ENCODE data around the gene SP7. TPM values are rescaled to one million over a fixed set of nuclear protein-coding genes. Genes with fewer than 3 reads are reported as not detected.

The SP7 gene
- total RNA-seq, result not detected
- long read RNA-seq, result 0 reads

- Histone ChIP-seq H3K27ac (replicated peaks) (no peak within 1 kb of the TSS), H3K4me1 (no peaks in the 10 kb centered on the region), H3K4me3 (no peak within 1 kb of the TSS), H3K27me3 (ENCODE audit: low read depth) (peaks cover 69% of the 10 kb centered on the region), H3K36me3 (no peaks in the 10 kb centered on the region), H3K9me3 (replicated peaks) (no peaks in the 10 kb centered on the region)
- no peak for DNase-seq
- intact Hi-C loops (cut with micrococcal nuclease), result no loop called here
- TF ChIP-seq CTCF (IDR thresholded peaks at IDR 0.05; ENCODE audit: borderline replicate concordance), result no peak
Measured at GRCh38 chr12:53336181-53336681, at the start of gene SP7. Gene SP7 (minus strand): TSS chr12:53336354. CDS start chr12:53335646, 708 bp downstream.

DNA sequence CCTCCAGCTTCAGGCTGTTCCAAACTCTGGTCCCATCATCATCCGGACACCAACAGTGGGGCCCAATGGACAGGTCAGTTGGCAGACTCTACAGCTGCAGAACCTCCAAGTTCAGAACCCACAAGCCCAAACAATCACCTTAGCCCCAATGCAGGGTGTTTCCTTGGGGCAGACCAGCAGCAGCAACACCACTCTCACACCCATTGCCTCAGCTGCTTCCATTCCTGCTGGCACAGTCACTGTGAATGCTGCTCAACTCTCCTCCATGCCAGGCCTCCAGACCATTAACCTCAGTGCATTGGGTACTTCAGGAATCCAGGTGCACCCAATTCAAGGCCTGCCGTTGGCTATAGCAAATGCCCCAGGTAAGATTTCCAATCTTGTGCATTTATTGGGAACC lies 47.1 kb upstream of the SP7 start:
- Histone ChIP-seq H3K36me3 (peaks cover 55% of the 10 kb centered on the region), H3K27me3 (ENCODE audit: low read depth) (no peaks in the 10 kb centered on the region), H3K27ac (replicated peaks) (no peak overlapping the region), H3K4me1 (peaks cover 82% of the 10 kb centered on the region), H3K9me3 (replicated peaks) (no peaks in the 10 kb centered on the region), H3K4me3 (peak overlapping the region; percentile 73)
- no peak for TF ChIP-seq CTCF (IDR thresholded peaks at IDR 0.05; ENCODE audit: borderline replicate concordance)
- intact Hi-C loops (cut with micrococcal nuclease), result no loop called here
- DNase-seq, result no peak

GRCh38 chr12:53381731-53382630 lies 45.8 kb upstream of the SP7 start:
- TF ChIP-seq CTCF (IDR thresholded peaks at IDR 0.05; ENCODE audit: borderline replicate concordance), result peak; percentile 44
- H3K36me3 ChIP-seq, result peaks cover 51% of the 10 kb centered on the region
- peak overlapping the region; percentile 99 for H3K27ac ChIP-seq (replicated peaks)
- peak; percentile 34 for DNase-seq
- intact Hi-C loops (cut with micrococcal nuclease), result no loop called here
- no peaks in the 10 kb centered on the region for H3K9me3 ChIP-seq (replicated peaks)
- H3K4me3 ChIP-seq, result peak overlapping the region; percentile 73
- H3K4me1 ChIP-seq, result peaks cover 69% of the 10 kb centered on the region
- no peaks in the 10 kb centered on the region for H3K27me3 ChIP-seq (ENCODE audit: low read depth)

DNA sequence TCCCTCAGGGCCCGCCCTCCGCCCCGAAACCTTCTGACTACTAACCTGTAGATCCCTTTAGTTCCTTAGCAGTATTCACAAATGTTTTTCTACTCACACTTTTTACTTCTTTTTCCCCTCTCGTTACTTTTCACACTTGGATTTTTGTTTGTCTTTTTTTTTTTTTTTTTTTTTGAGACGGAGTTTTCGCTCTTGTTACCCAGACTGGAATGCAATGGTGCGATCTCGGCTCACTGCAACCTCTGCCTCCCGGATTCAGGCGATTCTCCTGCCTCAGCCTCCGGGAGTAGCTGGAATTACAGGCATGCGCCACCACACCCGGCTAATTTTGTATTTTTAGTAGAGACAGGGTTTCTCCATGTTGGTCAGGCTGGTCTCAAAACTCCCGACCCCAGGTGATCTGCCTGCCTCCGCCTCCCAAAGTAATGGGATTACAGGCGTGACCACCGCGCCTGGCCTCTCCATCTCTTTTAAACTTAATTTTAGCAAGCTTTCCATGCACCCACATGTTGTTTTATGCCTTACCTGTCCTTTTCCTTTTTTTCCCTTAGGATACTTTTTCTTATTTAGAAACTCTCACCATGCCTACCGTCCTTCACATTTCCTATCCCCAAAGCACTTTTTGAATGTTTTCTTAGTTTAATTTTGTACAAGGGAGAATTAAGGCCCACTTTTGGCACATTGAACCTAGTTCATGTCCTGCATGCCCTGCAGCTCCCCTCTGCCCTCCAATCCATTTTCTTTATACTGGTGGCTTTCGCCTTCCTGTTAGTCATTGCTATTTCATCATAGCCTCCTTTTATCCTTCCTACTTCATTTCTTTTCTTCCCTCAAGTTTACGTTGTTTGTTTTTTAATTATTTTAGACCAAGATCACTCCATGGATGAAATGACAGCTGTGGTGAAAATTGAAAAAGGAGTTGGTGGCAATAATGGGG lies 44.9 kb upstream of the SP7 start:
- Histone ChIP-seq H3K27me3 (ENCODE audit: low read depth) (no peaks in the 10 kb centered on the region), H3K27ac (replicated peaks) (peak overlapping the region; percentile 99), H3K9me3 (replicated peaks) (no peaks in the 10 kb centered on the region), H3K4me3 (peak overlapping the region; percentile 73), H3K36me3 (peaks cover 42% of the 10 kb centered on the region), H3K4me1 (peaks cover 60% of the 10 kb centered on the region)
- TF ChIP-seq CTCF (IDR thresholded peaks at IDR 0.05; ENCODE audit: borderline replicate concordance), result no peak
- no peak for DNase-seq
- intact Hi-C loops (cut with micrococcal nuclease), result no loop called here

GRCh38 chr12:53380104-53380793 lies 44.1 kb upstream of the SP7 start, which contains the start of gene SP1:
Gene SP1 (plus strand): TSS chr12:53380176. CDS start chr12:53380292, 116 bp downstream.
- intact Hi-C loops (cut with micrococcal nuclease), result no loop called here
- Histone ChIP-seq H3K27ac (replicated peaks) (peak within 1 kb of the TSS; percentile 99), H3K4me1 (peaks cover 52% of the 10 kb centered on the region), H3K27me3 (ENCODE audit: low read depth) (no peaks in the 10 kb centered on the region), H3K36me3 (peaks cover 40% of the 10 kb centered on the region), H3K4me3 (peak within 1 kb of the TSS; percentile 73), H3K9me3 (replicated peaks) (no peaks in the 10 kb centered on the region)
- peak; percentile 93 for DNase-seq
- no peak for TF ChIP-seq CTCF (IDR thresholded peaks at IDR 0.05; ENCODE audit: borderline replicate concordance)

Measured in left ventricle myocardium inferior (tissue), 1 donor.